NT2/D1 (cell line): Measurements from ENCODE around the gene S100PBP.

Source experiments
- SUZ12 ChIP-seq: IDR thresholded peaks from 2 replicates; pipeline ENCODE4 v1.6.1; 2011; ENCODE audit not compliant: insufficient read length, insufficient read depth; ENCODE audit errors: extremely low read depth
- YY1 ChIP-seq: IDR thresholded peaks from 2 replicates; pipeline ENCODE4 v1.6.1; 2011; ENCODE audit not compliant: insufficient read length, insufficient read depth
- ZNF274 ChIP-seq: IDR thresholded peaks from 2 replicates; pipeline ENCODE4 v1.6.1; 2011; ENCODE audit warnings: mild to moderate bottlenecking, low read depth, low read length

DNA sequence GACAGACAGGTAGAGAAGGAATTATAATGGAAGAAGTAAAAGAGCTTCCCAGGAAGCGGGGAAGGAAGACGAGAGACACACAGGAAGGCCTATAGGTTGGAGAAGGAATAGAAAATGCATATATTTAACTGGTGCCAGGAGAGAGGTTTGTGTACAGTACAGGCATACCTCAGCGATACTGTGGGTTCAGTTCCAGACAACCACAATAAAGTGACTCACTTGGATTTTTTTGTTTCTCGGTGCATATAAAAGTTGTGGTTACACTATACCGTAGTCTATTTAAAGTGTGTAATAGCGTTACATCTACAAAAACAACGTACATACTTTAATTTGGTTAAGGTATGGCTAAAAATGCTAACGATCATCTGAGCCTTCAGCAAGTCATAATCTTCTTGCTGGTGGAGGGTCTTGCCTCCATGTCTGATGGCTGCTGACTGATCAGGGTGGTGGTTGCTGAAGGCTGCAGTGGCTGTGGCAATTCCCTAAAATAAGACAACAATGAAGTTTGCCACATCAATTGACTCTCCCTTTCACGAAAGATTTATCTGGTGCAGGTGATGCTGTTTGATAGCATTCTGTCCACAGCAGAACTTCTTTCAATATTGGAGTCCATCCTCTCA, 16.2 kb upstream of the S100PBP start:
- TF ChIP-seq SUZ12 (no peak), ZNF274 (no peak), YY1 (no peak)
